Smooth muscle cell (in vitro differentiated cells): Measurements from ENCODE around the gene MPDZ. TPM values are rescaled to one million over a fixed set of nuclear protein-coding genes. Genes with fewer than 3 reads are reported as not detected.

Experiments used
- DNase-seq: peaks from one replicate; lab custom pipeline; 2025; ENCODE audit not compliant: unreplicated experiment; lab: John Stamatoyannopoulos, UW
- H2AFZ ChIP-seq: fragments of 200-600 bp; sonication (generic); 2 replicates; pipeline ENCODE4 v1.6.0; 2016; ENCODE audit warnings: antibody characterized with exemption, low read depth, mild to moderate bottlenecking
- H3F3A ChIP-seq: fragments of 200-600 bp; sonication (generic); 2 replicates; pipeline ENCODE4 v1.6.0; 2017; ENCODE audit warnings: antibody characterized with exemption, low read depth
- H3K27ac ChIP-seq: fragments of 200-600 bp; sonication (generic); 2 replicates; pipeline ENCODE4 v1.5.1; 2016; ENCODE audit warnings: low read depth, mild to moderate bottlenecking
- H3K27me3 ChIP-seq: fragments of 200-600 bp; sonication (generic); 2 replicates; pipeline ENCODE4 v1.6.1; 2016; ENCODE audit warnings: low read depth, mild to moderate bottlenecking
- H3K36me3 ChIP-seq: fragments of 200-600 bp; sonication (generic); 2 replicates; pipeline ENCODE4 v1.5.1; 2016; ENCODE audit warnings: low read depth
- H3K4me1 ChIP-seq: fragments of 200-600 bp; sonication (generic); 2 replicates; pipeline ENCODE4 v1.5.1; 2016; ENCODE audit warnings: low read depth
- H3K4me2 ChIP-seq: fragments of 200-600 bp; sonication (generic); 2 replicates; pipeline ENCODE4 v1.6.0; 2016; ENCODE audit warnings: mild to moderate bottlenecking
- H3K4me3 ChIP-seq: fragments of 200-600 bp; sonication (generic); 2 replicates; pipeline ENCODE4 v1.5.1; 2016; ENCODE audit warnings: mild to moderate bottlenecking
- H3K79me2 ChIP-seq: fragments of 200-600 bp; sonication (generic); 2 replicates; pipeline ENCODE4 v1.6.0; 2016; ENCODE audit warnings: low read depth, mild to moderate bottlenecking
- H3K9ac ChIP-seq: fragments of 200-600 bp; sonication (generic); 2 replicates; pipeline ENCODE4 v1.6.0; 2016; ENCODE audit warnings: low read depth
- H3K9me3 ChIP-seq: fragments of 200-600 bp; sonication (generic); replicated peaks from 2 replicates; pipeline ENCODE4 v1.5.1; 2016; ENCODE audit warnings: low read depth
- H4K20me1 ChIP-seq: fragments of 200-600 bp; sonication (generic); 2 replicates; pipeline ENCODE4 v1.6.0; 2016; ENCODE audit warnings: low read depth
- CTCF ChIP-seq: fragments of 200-600 bp; sonication (generic); IDR thresholded peaks from 2 replicates; pipeline ENCODE4 v1.5.1; 2017; ENCODE audit warnings: borderline replicate concordance, mild to moderate bottlenecking, antibody characterized with exemption; ENCODE audit not compliant: insufficient read depth, poor library complexity, severe bottlenecking
- WGBS: methylation state at CpG from one replicate; pipeline ENCODE4 v1.1.7; 2016; ENCODE audit warnings: low lambda C conversion rate; 5-methylcytosine and 5-hydroxymethylcytosine counted together
- polyA plus RNA-seq: library from polyadenylated mRNA; unstranded; fragments of >200 nt; fragmentation: Nextera tagmentation; extraction: Ambion mirVana; gene quantifications from 2 replicates; pipeline ENCODE4 v1.2.1, GENCODE V29; 2016
- total RNA-seq: library from RNA; depleted of rRNA; stranded (reverse); fragments of >200 nt; gene quantifications from 2 replicates; pipeline ENCODE4 v1.2.3, GENCODE V29; 2014

The MPDZ gene
- total and polyA plus RNA-seq, 2 experiments from 2014 or later: 16.2 to 69.5 TPM

- Histone ChIP-seq H3K27ac (no peak overlapping the region), H3K27me3 (no peaks in the 10 kb centered on the region), H3K9ac (no peak overlapping the region), H3K79me2 (no peaks in the 10 kb centered on the region), H2AFZ (no peak overlapping the region), H3K9me3 (no peaks in the 10 kb centered on the region), H3F3A (no peaks in the 10 kb centered on the region), H3K4me3 (no peak overlapping the region), H3K4me1 (no peaks in the 10 kb centered on the region), H4K20me1 (no peaks in the 10 kb centered on the region), H3K4me2 (no peak overlapping the region), H3K36me3 (peaks cover 4% of the 10 kb centered on the region)
- WGBS: 98% methylated on average over 5 of the region's 5 CpGs
- no peak for TF ChIP-seq CTCF
- DNase-seq: no peak
These were observed 92.7 kb downstream of the MPDZ start for GRCh38 chr9:13186774-13187173.

- no peak for DNase-seq
These were observed 93.4 kb downstream of the MPDZ start for GRCh38 chr9:13186091-13186490.

GRCh38 chr9:13181652-13182051, 97.8 kb downstream of the MPDZ start:
- H3K36me3 ChIP-seq: peaks cover 4% of the 10 kb centered on the region
- no peaks in the 10 kb centered on the region for H3K27me3 ChIP-seq
- no peak overlapping the region for H3K9ac ChIP-seq
- TF ChIP-seq CTCF: no peak
- H3K79me2 ChIP-seq: no peaks in the 10 kb centered on the region
- H2AFZ ChIP-seq: no peak overlapping the region
- no peak overlapping the region for H3K4me3 ChIP-seq
- peaks cover 5% of the 10 kb centered on the region for H3K4me1 ChIP-seq
- DNase-seq: no peak
- no peaks in the 10 kb centered on the region for H4K20me1 ChIP-seq
- H3K27ac ChIP-seq: no peak overlapping the region
- H3F3A ChIP-seq: no peaks in the 10 kb centered on the region
- WGBS: 49% methylated on average over 2 of the region's 2 CpGs
- no peaks in the 10 kb centered on the region for H3K9me3 ChIP-seq
- H3K4me2 ChIP-seq: no peak overlapping the region

More at GRCh38 chr9:13186091-13186490, 93.4 kb downstream of the MPDZ start:
- Histone ChIP-seq H3K9ac (no peak overlapping the region), H2AFZ (no peak overlapping the region), H3K4me2 (no peak overlapping the region), H3K79me2 (no peaks in the 10 kb centered on the region), H3K27ac (no peak overlapping the region), H3K4me3 (no peak overlapping the region), H4K20me1 (no peaks in the 10 kb centered on the region), H3F3A (no peaks in the 10 kb centered on the region), H3K36me3 (peaks cover 4% of the 10 kb centered on the region), H3K4me1 (no peaks in the 10 kb centered on the region), H3K27me3 (no peaks in the 10 kb centered on the region), H3K9me3 (no peaks in the 10 kb centered on the region)
- TF ChIP-seq CTCF: no peak
- 96% methylated on average over 1 of the region's 1 CpG for WGBS

- H3K4me2 ChIP-seq: no peak overlapping the region
- no peak overlapping the region for H3K4me3 ChIP-seq
- H3K9me3 ChIP-seq: no peaks in the 10 kb centered on the region
- DNase-seq: no peak
- 42% methylated on average over 3 of the region's 3 CpGs for WGBS
- no peaks in the 10 kb centered on the region for H3K79me2 ChIP-seq
- H3K27me3 ChIP-seq: no peaks in the 10 kb centered on the region
- no peak for TF ChIP-seq CTCF
- no peaks in the 10 kb centered on the region for H4K20me1 ChIP-seq
- peak overlapping the region; percentile 5 for H3K27ac ChIP-seq
- H2AFZ ChIP-seq: no peak overlapping the region
- peaks cover 5% of the 10 kb centered on the region for H3K4me1 ChIP-seq
- H3K36me3 ChIP-seq: peaks cover 9% of the 10 kb centered on the region
- no peak overlapping the region for H3K9ac ChIP-seq
- no peaks in the 10 kb centered on the region for H3F3A ChIP-seq
These were observed 100.2 kb downstream of the MPDZ start for GRCh38 chr9:13179257-13179656.
